Muscle layer of duodenum (tissue), 2 donors: ENCODE results near the gene ACER2.
A peak's percentile ranks its signal among the peaks of the same experiment; 100 is the strongest.
"Not testable (repeated sequence)": the region's sequence is repeated elsewhere in the genome, so short reads cannot be mapped to it uniquely, and the experiment has no call there.

ENCODE experiments used
- H3K27ac ChIP-seq: one replicate; pipeline ENCODE4 v1.7.0; 2013; ENCODE audit warnings: mild to moderate bottlenecking, low read length
- H3K27me3 ChIP-seq: one replicate; pipeline ENCODE4 v1.7.0; 2013; ENCODE audit warnings: low read depth, mild to moderate bottlenecking, control low read depth, low read length
- H3K36me3 ChIP-seq, 2 donors: one replicate each; pipeline ENCODE4 v1.7.0; 2013; ENCODE audit warnings: low read length in 2 of 2, control low read depth in 1 of 2, mild to moderate bottlenecking in 1 of 2; ENCODE audit not compliant: insufficient read depth in 2 of 2, control insufficient read depth in 1 of 2
- H3K4me1 ChIP-seq, 2 donors: one replicate each; pipeline ENCODE4 v1.7.0; 2013; ENCODE audit warnings: low read length in 2 of 2, mild to moderate bottlenecking in 2 of 2, control low read depth in 1 of 2, moderate library complexity in 1 of 2; ENCODE audit not compliant: insufficient read depth in 2 of 2, control insufficient read depth in 1 of 2
- H3K4me3 ChIP-seq, 2 donors: one replicate each; pipeline ENCODE4 v1.7.0; 2013; ENCODE audit warnings: low read length in 2 of 2, low read depth in 1 of 2, mild to moderate bottlenecking in 1 of 2
- H3K9me3 ChIP-seq, 2 donors: one replicate each; pipeline ENCODE4 v1.7.0; 2013; ENCODE audit warnings: low read length in 2 of 2, control low read depth in 1 of 2, mild to moderate bottlenecking in 1 of 2; ENCODE audit not compliant: control insufficient read depth in 1 of 2
- donor health status: healthy.

Gene ACER2

DNA sequence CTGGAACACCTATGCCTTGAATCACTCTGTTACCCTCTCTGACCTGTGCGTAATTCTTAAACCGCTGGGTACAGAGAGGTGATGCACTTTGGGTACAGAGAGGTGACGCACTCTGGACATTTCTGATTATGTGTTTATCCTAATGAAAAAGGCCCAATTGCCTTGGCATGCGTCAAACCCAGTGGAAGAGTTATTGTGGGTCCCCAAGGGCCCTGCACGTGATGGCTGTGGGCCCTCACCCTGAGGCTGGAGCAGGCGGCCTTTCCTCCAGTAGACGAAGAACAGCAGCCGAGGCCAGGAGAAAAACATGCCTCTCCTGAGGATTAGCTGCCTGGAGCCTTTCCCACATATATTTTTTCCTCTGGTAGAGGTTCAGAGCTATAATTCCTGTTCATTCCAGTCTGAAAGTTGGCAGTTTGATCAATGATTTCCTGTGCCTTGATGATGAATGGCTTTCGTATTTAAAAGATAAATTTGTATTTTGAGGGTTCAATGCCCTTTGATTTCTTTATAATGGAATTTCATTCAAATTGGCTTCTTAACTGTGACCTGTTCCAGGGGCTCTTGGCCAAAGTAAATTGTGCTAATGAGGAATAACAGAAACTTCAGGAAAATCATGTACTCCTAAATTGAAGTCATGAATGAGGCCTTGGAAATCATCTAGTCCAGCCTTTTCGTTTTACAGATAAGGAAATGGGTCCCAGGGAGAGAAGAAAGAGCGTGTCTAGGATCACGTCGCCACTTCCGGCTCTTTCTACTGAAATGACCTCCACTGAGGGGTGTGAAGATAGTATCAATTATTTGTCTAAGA is 22.8 kb downstream of the ACER2 start:
- no peaks in the 10 kb centered on the region for H3K9me3 ChIP-seq

DNA sequence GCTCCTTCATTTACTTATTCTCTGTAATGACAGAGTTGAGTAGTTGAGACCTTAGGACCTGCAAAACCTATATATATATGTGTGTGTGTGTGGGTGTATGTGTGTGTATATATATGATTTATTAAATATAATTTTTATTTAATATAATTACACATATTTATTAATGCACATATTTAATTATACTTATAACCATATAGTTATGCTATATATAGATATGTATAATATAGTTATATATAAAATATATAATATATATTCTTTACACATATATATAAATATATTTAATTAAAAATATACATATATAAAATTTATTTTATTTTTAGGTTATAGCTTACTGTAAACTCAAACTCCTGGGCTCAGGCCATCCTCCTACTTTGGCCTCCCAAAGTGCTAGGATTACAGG is 23.7 kb downstream of the ACER2 start:
- Histone ChIP-seq H3K9me3 (no peaks in the 10 kb centered on the region), H3K4me1 (no peaks in the 10 kb centered on the region), H3K27ac (no peak overlapping the region), H3K27me3 (no peaks in the 10 kb centered on the region), H3K36me3 (peaks cover 0 to 9% of the 10 kb centered on the region in 2 donors), H3K4me3 (no peak overlapping the region)

More for the DNA sequence above, 22.8 kb downstream of the ACER2 start:
- H3K4me1 ChIP-seq = no peaks in the 10 kb centered on the region
- peaks cover 3 to 4% of the 10 kb centered on the region in 2 donors for H3K36me3 ChIP-seq
- peak overlapping the region; percentile 3 for H3K27ac ChIP-seq
- no peaks in the 10 kb centered on the region for H3K27me3 ChIP-seq
- no peak overlapping the region for H3K4me3 ChIP-seq

DNA sequence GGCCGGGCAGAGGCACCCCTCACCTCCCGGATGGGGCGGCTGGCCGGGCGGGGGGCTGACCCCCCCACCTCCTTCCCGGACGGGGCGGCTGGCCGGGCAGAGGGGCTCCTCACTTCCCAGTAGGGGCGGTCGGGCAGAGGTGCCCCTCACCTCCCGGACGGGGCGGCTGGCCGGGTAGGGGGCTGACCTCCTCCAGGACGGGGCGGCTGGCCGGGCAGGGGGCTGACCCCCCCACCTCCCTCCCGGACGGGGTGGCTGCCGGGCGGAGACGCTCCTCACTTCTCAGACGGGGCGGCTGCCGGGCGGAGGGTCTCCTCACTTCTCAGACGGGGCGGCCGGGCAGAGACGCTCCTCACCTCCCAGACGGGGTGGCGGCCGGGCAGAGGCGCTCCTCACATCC is 24.9 kb downstream of the ACER2 start:
- not testable (repeated sequence) for H3K27me3 ChIP-seq, H3K27ac ChIP-seq, H3K9me3 ChIP-seq, H3K4me3 ChIP-seq, H3K4me1 ChIP-seq
- peaks cover 0 to 16% of the 10 kb centered on the region in 2 donors for H3K36me3 ChIP-seq

DNA sequence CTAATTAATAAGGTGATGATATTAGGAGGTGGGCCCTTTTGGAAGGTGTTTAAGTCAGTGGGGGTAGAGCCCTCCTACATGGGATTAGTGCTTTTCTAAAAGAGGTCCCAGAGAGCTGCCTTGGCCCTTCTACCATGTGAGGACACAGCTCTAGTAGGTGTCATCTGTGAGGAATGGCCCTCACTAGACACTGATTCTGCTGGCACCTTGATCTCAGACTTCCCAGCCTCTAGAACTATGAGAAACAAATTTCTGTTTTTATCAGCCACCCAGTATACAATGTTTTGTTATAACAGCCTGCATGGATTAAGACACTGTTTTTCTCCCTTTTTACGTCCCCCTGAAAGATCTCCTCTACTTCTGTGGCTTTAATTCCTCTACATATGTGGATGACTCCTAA is 31.6 kb downstream of the ACER2 start:
- no peak overlapping the region for H3K4me3 ChIP-seq
- H3K36me3 ChIP-seq = peaks cover 0 to 12% of the 10 kb centered on the region in 2 donors
- no peak overlapping the region for H3K27ac ChIP-seq
- H3K27me3 ChIP-seq = no peaks in the 10 kb centered on the region
- no peaks in the 10 kb centered on the region for H3K9me3 ChIP-seq
- H3K4me1 ChIP-seq = no peaks in the 10 kb centered on the region

DNA sequence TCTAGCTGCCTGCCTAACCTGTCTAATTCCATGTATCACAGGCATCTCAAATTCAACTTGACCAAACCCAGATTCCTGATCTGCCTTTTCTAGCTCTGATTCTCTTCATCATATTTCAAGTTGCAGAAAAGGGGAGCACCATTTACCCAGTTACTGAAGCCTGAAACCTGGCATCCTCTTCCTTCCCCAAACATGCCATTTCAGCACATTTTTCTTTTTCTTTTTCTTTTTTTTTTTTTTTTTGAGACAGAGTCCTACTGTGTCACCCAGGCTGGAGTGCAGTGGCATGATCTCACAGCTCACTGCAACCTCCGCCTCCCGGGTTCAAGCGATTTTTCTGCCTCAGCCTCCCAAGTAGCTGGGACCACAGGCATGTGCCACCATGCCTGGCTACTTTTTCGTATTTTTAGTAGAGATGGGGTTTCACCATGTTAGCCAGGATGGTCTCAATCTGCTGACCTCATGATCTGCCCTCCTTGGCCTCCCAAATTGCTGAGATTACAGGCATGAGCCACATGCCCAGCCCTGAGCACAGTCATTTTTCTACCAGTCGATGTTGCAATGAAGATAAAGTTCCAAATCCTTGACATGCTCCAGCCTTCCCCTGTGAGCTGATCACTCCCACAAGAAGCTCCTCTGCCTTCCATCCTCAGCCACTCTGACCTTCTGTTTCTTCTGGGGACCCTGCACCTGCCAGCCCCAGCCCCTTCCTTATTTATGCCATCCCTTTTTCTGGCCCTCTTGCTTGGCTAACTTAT is 32.2 kb downstream of the ACER2 start:
- peaks cover 0 to 12% of the 10 kb centered on the region in 2 donors for H3K36me3 ChIP-seq
- H3K27me3 ChIP-seq = no peaks in the 10 kb centered on the region
- no peaks in the 10 kb centered on the region for H3K9me3 ChIP-seq
- H3K4me1 ChIP-seq = no peaks in the 10 kb centered on the region
- H3K4me3 ChIP-seq = no peak overlapping the region
- H3K27ac ChIP-seq = peak overlapping the region; percentile 25

DNA sequence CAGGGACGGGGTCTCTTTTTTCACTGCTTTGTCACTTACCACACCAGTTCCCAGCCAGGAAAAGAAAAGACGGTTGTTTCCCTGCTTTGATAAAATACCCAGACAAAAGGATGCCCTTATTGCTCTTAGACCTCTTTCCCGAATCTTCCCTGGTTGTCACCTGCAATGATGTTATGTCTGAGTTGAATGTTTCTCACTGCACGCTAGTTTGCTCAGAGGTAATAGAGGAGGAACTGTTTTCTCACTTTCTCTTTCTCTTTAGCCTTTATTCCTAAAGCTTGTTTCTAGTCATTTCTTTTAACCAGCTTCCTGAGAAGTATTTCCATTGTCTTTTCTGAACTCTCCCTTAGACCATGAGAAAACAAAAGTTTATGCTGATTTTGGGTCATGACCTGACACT is 32.9 kb downstream of the ACER2 start:
- H3K4me3 ChIP-seq = peak overlapping the region in 1 of 2 donors; percentile 38
- no peaks in the 10 kb centered on the region for H3K4me1 ChIP-seq
- H3K36me3 ChIP-seq = peaks cover 0 to 11% of the 10 kb centered on the region in 2 donors
- no peaks in the 10 kb centered on the region for H3K9me3 ChIP-seq
- H3K27ac ChIP-seq = peak overlapping the region; percentile 25
- H3K27me3 ChIP-seq = no peaks in the 10 kb centered on the region

DNA sequence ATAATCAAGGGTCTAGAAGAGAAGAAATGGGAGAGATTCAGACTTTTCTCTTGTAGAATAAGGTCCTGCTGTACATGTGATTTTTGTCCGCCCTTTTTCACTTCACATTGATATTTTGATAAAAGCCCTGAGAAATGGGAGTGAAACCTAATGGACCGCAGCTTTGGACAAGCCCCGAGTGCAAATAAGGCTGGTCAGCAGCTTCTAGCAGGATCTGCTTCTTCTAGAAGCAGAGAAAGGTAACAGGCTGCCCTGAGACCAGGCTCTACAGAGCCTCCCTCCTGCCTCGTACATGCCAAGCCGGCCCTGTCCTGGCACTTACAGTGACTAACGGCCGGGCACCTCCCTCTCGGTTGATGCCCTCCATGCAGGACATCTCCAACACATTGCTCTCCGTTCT is 33.4 kb downstream of the ACER2 start:
- H3K4me1 ChIP-seq = no peaks in the 10 kb centered on the region
- no peaks in the 10 kb centered on the region for H3K9me3 ChIP-seq
- peak overlapping the region in 1 of 2 donors; percentile 38 for H3K4me3 ChIP-seq
- peaks cover 0 to 7% of the 10 kb centered on the region in 2 donors for H3K36me3 ChIP-seq
- no peak overlapping the region for H3K27ac ChIP-seq
- no peaks in the 10 kb centered on the region for H3K27me3 ChIP-seq

DNA sequence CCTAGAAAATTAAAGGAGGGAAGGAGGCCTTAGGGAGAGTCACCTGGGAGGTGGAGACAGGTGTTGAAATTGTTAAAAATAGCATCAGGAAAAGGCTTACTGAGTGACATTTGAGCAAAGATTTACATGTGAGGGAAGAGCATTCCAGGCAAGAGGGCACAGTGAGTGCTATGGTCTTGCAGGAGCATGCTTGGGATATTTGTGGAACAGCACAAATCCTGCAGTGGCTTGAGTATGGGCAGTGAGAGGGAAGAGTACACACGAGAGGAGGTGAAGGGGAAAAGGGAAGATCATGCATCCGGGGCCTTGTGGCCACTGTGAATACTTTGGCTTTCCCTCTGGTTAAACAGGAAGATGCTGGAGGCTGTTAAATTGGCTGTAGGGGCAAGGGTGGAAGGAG is 36.6 kb downstream of the ACER2 start:
- no peaks in the 10 kb centered on the region for H3K9me3 ChIP-seq
- H3K36me3 ChIP-seq = no peaks in the 10 kb centered on the region
- no peaks in the 10 kb centered on the region for H3K27me3 ChIP-seq
- H3K4me3 ChIP-seq = no peak overlapping the region
- no peak overlapping the region for H3K27ac ChIP-seq
- H3K4me1 ChIP-seq = no peaks in the 10 kb centered on the region

DNA sequence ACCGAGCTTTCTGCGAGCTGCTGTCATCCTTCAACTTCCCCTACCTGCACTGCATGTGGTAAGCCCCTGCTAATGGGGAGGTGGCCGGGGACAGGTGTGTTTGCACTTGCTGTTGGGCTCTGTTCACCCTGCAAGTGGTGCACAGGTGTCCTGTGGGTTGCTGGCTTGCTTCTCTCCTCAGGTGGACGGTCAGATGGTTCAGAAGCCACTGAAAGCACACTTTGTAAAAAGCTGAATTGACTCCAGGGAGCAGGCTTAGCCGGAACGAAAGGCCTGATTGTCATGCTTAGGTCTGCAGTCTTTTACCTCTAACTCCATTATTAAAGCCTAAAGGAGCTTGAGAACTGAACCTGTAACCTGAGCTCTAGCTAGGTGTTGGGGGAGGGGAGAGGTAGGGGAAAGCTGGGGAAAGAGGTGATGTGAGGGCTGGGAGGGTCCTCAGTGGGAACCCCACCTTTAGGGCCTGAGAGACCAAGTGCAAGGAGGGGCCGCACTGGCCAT is 37.6 kb downstream of the ACER2 start:
- no peak overlapping the region for H3K4me3 ChIP-seq
- no peaks in the 10 kb centered on the region for H3K36me3 ChIP-seq
- H3K27ac ChIP-seq = no peak overlapping the region
- no peaks in the 10 kb centered on the region for H3K9me3 ChIP-seq
- no peaks in the 10 kb centered on the region for H3K27me3 ChIP-seq
- no peaks in the 10 kb centered on the region for H3K4me1 ChIP-seq

DNA sequence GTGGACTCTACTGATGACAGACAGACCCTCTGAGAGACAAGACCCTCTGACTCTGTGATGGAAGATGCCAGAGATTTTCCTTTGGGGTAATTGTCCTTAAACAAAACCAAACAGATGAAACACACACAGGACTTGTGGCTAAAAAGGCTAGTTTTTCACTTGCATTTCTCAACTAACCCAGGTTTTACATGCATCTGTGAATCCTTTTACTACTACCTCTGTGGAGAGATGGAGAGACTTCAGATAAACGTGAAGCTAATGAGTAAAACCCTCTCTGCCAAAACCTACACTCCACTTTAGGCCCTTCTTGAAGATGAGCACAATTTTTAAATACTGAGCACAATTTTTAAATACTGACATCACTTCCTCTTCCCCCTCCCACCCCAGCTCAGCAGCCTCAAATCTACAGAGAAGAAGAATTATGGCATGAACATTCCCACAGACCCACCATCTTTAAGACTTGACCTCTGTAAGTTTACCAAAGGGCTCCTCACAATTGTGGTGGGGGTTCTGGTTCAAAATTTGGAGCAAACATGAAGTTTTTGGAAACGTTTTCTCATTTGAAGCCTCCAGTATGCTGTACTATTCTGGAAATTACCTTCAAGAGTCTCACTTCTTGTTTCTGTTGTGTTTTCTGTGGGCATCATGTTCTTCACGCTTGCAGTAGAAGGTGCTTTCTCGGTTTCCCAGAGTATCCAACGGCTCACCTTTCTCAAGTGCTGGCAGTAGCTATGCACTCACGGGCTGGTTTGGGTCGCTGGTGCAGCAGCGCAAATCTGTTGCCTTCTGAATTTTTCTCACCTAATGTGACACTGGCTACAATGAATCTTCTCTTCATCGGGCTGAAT is 42.7 kb downstream of the ACER2 start:
- H3K4me3 ChIP-seq = no peak overlapping the region
- no peaks in the 10 kb centered on the region for H3K4me1 ChIP-seq
- no peaks in the 10 kb centered on the region for H3K9me3 ChIP-seq
- H3K27ac ChIP-seq = no peak overlapping the region
- peaks cover 0 to 6% of the 10 kb centered on the region in 2 donors for H3K36me3 ChIP-seq
- H3K27me3 ChIP-seq = no peaks in the 10 kb centered on the region

DNA sequence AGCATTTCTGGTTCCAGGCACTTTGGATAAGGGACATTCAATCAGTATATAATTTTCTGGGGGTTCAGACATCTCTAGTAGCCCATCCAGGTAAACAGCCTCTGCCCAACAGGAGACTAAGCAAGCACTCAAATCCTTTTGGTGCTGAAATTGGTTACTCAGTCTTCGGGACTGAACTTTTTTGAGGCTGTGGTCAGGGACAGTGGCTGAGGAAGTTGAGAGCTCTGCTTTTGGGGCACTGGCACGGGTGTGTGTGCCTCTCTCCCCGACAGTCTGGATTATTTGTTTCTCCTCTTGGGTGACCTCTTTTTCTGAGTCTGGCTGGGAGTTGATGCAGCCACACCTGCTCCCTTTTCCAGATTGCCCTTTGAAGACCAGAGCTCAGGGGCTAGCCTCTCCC is 47.6 kb downstream of the ACER2 start:
- Histone ChIP-seq H3K27ac (no peak overlapping the region), H3K4me3 (no peak overlapping the region), H3K9me3 (no peaks in the 10 kb centered on the region), H3K4me1 (no peaks in the 10 kb centered on the region), H3K27me3 (no peaks in the 10 kb centered on the region), H3K36me3 (peaks cover 0 to 6% of the 10 kb centered on the region in 2 donors)
